AG09319 (cell line): Measurements from ENCODE around the gene AP2A1.

Source experiments
- DNase-seq: peaks from one replicate; pipeline ENCODE4 v3.0.0-alpha.2; 2010; ENCODE audit warnings: low read depth; ENCODE audit errors: extremely low read depth
- CTCF ChIP-seq: IDR thresholded peaks from 2 replicates; pipeline ENCODE4 v1.5.1; 2011; ENCODE audit warnings: low read depth, mild to moderate bottlenecking, inconsistent platforms, low read length, moderate library complexity

AP2A1 gene

GRCh38 chr19:49843265-49843664, 76.5 kb downstream of the AP2A1 start:
- no peak for DNase-seq
- no peak for TF ChIP-seq CTCF

DNA sequence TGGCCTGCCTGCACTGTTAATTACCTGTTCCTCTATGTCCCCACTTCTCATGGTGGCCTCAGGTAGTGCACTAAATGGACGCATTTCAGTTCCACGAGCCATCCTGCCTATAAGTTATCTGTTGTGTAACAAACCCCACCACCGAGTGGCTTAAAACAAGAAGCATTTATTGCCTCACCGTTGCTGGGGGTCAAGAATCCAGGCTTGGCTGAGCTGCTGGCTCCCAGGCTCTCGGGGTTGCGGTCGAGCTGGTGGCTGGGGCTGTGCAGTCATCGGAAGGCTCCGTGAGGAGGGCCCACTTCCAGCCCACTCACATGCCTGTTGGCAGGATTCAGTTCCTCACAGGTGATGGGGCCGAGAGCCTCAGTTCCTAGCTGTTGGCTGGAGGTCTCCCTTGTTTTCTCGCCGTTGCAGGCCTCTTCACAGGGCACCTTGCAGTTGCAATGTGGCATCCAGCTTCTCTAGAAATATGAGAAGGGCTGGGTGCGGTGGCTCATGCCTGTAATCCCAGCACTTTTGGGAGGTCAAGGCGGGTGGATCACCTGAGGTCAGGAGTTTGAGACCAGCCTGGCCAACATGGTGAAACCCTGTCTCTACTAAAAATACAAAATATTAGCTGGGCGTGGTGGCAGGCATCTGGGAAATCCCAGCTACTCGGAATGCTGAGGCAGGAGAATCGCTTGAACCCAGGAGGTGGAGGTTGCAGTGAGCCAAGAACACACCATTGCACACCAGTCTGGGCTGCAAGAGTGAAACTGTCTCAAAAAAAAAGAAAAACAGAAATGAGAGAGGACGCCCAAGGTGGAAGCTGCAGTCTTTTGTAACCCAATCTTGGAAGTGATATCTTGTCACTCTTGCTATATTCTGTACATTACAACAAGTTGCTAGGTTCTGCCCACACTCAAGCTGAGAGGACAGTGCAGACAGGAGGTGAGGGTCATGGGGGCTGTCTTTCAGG, 77.6 kb downstream of the AP2A1 start:
- TF ChIP-seq CTCF: no peak
- no peak for DNase-seq

DNA sequence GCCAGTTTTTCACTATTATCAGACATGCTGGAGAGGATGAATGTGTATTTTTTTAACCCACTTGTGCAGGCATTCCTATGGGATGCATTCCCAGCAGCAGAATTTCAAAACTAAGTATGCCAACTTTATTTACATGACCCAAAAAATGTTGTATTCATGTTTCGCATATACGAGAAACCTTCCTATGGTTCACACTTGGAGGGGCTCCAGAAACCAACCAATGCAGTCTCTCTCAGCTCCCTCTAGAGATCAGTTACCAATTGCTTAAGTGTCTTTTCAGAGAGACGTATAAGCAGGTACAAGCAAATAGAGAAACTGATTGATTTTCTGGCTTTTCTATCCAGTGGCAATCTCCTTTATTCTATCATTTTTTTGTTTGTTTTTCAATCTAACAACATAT, 78.6 kb downstream of the AP2A1 start:
- TF ChIP-seq CTCF: no peak
- DNase-seq: no peak

- TF ChIP-seq CTCF: no peak
- DNase-seq: no peak
Measured at GRCh38 chr19:49846408-49846807, 79.6 kb downstream of the AP2A1 start.

DNA sequence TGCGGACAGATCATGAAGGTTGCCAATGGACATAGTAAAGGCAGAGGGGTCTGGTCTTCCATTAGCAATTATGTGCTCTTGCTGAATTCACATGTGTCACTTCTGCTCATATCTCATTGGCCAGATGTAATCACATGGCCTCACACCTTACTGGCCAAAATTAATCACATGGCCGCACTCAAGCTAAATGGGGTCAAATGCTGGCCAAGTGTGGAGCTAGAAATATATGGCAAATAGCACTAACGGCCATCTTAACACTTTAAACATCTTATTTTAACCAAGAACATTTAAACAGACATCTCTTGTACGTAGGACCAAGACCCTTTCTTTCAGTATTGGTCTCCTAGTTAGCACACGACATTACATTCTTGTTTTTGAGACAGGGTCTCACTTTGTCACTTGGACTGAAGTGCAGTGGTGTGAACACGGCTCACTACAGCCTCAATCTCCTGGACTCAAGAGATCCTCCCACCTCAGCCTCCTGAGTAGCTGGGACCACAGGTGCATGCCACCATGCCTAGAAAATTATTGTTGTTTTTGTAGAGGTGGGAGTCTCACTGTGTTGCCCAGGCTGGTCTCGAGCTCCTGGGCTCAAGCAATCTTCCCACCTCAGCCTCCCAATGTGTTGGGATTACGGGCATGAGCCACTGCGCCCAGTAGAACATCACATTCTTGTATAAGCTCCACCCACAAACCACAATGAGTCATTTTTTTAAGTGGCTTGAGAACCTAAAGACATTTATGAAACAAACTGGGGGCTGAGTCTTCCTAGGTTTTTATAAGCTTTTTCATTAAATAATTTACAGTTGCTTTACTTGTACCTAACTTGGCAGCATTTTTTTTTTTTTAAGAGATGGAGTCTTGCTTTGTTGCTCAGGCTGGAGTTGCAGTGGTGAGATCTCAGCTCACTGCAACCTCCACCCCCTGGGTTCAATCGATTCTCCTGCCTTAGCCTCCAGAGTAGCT, 81.2 kb downstream of the AP2A1 start:
- DNase-seq: no peak
- TF ChIP-seq CTCF: no peak

- no peak for TF ChIP-seq CTCF
- no peak for DNase-seq
Measured at GRCh38 chr19:49848938-49849337, 82.1 kb downstream of the AP2A1 start.
